Coronary artery (tissue), 2 donors: Measurements from ENCODE around the gene ITGB4.
A peak's percentile ranks its signal among the peaks of the same experiment; 100 is the strongest.

Source experiments
- DNase-seq: peaks from one replicate; pipeline ENCODE4 v3.0.0-alpha.2; 2017; ENCODE audit warnings: low spot score
- H3K27ac ChIP-seq, 2 donors: fragments of 200-600 bp; sonication (generic); one replicate each; pipeline ENCODE4 v1.5.1; 2016 to 2019
- H3K4me3 ChIP-seq: fragments of 200-600 bp; sonication (generic); 2 replicates; pipeline ENCODE4 v1.5.1; 2016; ENCODE audit warnings: mild to moderate bottlenecking, moderate library complexity
- TF ChIP-seq, protein P1 (sequence below): fragments of 200-600 bp; sonication (generic); IDR thresholded peaks from one replicate; pipeline ENCODE4 v1.5.1; 2019; ENCODE audit warnings: antibody characterized with exemption

ITGB4 gene

DNA sequence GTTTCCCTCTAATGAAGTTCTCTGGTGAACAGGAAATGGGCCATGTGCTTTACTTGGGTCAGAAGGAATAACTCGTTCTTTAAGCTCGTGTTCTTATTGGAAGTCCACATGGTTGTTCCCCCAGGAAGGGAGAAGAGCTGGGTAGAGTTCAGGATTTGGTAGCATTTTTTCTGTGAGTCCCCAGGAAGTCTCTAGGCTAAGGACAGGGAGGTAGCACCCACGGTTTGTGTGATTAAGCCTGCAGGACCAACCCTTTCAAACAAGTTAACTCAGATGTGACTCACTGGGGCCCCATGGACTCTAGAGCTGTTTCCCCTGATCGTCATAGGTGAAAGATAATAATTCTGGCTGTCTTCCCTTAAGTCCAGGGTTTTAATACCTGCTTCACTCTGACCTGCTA lies 37.7 kb upstream of the ITGB4 start:
- TF ChIP-seq, protein P1, sequence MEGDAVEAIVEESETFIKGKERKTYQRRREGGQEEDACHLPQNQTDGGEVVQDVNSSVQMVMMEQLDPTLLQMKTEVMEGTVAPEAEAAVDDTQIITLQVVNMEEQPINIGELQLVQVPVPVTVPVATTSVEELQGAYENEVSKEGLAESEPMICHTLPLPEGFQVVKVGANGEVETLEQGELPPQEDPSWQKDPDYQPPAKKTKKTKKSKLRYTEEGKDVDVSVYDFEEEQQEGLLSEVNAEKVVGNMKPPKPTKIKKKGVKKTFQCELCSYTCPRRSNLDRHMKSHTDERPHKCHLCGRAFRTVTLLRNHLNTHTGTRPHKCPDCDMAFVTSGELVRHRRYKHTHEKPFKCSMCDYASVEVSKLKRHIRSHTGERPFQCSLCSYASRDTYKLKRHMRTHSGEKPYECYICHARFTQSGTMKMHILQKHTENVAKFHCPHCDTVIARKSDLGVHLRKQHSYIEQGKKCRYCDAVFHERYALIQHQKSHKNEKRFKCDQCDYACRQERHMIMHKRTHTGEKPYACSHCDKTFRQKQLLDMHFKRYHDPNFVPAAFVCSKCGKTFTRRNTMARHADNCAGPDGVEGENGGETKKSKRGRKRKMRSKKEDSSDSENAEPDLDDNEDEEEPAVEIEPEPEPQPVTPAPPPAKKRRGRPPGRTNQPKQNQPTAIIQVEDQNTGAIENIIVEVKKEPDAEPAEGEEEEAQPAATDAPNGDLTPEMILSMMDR, result no peak
- Histone ChIP-seq H3K4me3 (no peak overlapping the region), H3K27ac (peak overlapping the region in 1 of 2 donors; percentile 50)
- no peak for DNase-seq

DNA sequence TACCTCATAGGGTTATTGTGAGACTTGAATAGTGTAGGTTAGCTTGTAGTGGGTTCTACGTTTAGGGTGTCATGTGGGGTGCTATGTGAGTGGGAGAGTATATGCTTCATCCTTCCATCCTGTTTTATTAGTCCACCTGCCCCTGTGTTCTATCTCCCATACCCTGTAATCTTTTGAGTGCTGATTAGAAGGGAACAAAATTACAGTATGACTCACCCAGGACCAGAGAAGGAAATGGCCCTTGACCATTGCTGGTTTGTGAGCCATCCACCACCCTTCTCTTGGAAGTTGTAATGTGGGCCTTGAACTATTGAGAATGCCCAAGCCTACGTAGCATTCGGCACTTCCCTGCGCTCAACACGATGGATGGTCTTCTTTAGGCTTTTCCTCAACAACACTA lies 37.0 kb upstream of the ITGB4 start:
- H3K4me3 ChIP-seq, result no peak overlapping the region
- DNase-seq, result no peak
- H3K27ac ChIP-seq, result peak overlapping the region in 1 of 2 donors; percentile 50
- TF ChIP-seq, protein P1, result no peak

DNA sequence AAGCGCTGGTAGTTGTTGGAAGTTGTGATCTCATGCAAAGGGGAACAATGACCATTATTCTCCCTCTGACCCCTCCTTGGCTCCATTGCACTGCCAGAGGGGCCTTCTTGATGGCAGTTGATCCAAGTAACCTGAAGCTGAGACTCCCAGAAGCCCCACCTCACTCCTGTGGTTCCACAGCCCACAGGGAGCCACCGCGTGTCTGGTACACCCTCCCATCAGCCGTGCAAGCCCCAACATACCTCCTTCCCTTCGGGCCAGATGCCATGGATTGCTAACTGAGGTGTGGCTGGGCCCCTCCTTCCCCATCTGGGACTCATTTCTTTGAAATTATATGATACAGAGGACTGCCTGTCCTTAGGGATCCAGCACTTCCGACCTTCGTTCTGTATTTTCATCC lies 36.3 kb upstream of the ITGB4 start:
- TF ChIP-seq, protein P1, result no peak
- Histone ChIP-seq H3K4me3 (no peak overlapping the region), H3K27ac (peak overlapping the region in 1 of 2 donors; percentile 50)
- DNase-seq, result no peak

DNA sequence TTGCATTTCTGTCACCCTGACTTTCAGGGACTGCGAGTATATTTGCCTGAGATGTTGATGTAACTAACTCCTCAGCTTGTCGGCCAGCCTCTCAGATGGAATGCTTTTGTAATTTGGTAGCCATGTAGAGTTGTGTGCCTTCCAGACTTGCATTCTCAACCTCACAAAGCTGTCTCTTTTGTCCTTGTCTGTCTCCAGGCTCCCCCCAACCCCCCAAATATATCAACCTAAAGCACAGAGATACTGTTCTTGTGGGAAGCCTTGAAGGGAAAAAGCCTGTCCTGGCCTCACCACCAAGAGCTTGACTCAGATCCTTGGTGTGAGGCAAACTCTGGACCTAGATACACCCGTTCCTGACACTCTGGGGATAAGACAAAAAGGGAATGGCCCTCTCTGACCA lies 35.8 kb upstream of the ITGB4 start:
- Histone ChIP-seq H3K4me3 (no peak overlapping the region), H3K27ac (peak overlapping the region in 1 of 2 donors; percentile 50)
- TF ChIP-seq, protein P1, result no peak
- no peak for DNase-seq

DNA sequence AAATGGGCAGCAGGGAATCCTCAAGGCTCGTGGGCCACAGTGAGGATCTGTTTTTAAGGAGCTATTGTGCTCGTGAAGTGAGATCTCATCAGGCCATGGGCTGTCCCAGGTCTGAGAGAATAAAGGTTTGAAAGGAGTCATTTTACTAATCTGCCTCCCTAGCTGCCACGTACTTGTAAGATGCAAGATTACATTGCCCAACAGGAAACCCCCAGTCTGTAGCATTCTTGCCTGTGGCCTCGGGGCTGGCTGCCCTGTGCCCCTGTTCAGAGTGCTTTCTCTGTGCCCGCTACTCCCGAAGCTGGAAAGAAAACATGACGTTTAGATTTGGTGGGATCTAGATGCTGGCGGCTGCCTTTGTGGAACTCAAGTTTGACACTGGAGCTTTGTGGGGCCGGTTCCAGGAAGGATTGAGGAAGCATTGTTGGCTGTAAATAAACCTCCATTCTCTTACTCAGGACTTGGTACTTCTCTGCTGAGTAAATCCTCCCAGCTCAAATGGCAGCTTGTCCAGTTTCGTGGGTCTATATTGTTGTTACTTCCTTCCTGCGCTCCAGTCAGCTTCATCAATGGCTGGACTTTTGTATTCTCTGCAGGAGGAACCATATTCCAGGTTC lies 32.9 kb upstream of the ITGB4 start:
- no peak for DNase-seq
- H3K27ac ChIP-seq, result peak overlapping the region; percentile 11 to 73
- TF ChIP-seq, protein P1, result no peak
- H3K4me3 ChIP-seq, result no peak overlapping the region

DNA sequence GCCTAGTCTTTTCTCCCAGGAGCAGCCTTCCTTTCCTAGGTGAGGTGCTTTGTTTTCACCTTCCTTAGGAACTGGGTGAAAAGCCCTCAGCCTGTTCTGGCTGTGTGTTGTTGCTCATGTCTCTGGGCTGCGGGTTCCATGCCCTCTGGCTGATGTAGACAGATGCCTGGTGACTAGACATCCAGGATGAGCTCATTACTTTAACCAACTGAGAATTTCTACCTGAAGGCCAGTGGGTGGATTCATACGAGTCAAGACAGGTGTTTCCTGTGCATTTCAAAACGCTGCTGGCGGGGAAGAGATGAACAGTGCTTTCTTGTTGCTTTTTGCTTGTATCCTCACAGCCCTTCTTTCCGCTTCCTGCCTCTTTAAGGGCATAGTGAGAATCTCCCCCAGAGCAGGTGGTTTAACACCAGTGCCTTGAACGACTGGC lies 31.8 kb upstream of the ITGB4 start:
- Histone ChIP-seq H3K27ac (peak overlapping the region in 1 of 2 donors; percentile 51), H3K4me3 (no peak overlapping the region)
- TF ChIP-seq, protein P1, result no peak
- no peak for DNase-seq

DNA sequence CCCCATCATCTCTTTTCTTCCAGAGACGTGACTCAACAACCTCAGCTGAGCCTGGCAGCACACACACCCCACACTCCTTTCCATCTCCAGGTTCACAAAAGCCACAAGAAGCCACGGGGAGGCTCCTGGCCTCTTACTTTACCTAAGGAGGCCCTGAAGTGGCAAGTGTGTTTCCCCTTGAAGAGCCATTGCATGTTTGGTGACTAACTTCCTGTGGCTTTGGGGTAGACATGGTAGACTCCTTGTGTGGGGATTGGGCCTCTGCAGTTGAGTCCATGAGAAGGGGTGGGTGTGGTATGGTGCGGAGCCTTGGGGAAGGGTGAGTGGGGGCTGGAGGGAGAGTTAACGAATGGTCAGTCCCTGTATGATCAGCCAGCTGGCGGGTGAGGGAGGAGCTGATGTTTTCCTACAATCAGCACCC lies 29.9 kb upstream of the ITGB4 start:
- Histone ChIP-seq H3K4me3 (no peak overlapping the region), H3K27ac (peak overlapping the region in 1 of 2 donors; percentile 92)
- no peak for DNase-seq
- TF ChIP-seq, protein P1, result no peak
